Choroid plexus epithelial cell (primary cell): ENCODE results near the gene CTTNBP2NL.

ENCODE experiments used
- DNase-seq: peaks from one replicate; pipeline ENCODE4 v3.0.0-alpha.2; 2010; ENCODE audit warnings: low read depth
- H3K4me3 ChIP-seq: 2 replicates; pipeline ENCODE4 v1.5.1; 2011; ENCODE audit warnings: low read depth, mild to moderate bottlenecking, control low read depth, low read length, moderate library complexity
- CTCF ChIP-seq: conservative IDR thresholded peaks from 2 replicates; pipeline ENCODE4 v1.5.1; 2011; ENCODE audit warnings: low read depth, mild to moderate bottlenecking, control low read depth, inconsistent platforms, low read length, moderate library complexity

Gene CTTNBP2NL

DNA sequence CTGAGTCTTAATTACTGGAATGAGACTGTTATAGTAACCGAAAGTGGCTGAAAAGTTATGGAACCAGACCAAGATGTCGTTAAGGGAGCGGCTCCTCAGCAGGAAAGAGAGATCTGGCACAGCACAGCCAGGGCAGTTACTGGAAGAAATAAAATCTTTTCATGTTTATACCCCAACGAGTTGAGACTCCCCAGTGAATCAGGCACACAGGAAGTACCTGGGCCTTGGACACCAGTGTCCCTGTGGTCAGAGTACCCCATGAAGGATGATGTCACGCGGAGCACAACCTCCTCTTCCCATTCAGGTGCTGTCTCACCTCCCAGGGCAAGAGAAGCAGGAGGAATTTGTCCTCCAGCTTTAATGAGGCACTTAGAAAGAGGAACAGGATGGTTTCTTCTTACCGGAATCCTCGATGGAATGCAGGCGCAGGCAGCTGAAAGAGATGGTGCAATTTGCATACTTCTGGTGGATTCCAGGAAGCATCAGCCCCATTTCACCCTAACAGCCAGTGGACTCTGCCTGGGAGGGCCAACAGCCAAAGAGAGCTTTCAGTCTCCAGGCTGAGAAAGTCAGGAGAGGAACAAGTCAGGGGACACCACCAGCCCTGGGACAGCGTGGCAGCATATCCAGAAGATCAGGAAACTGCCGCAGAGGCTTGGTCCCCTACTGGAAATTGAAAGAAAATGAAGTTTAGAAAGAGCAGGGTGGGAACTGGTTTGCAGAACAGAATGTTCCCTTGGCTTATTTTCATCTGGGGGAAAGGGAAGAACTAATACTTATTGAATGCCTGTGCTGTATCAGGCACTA lies 35.9 kb upstream of the CTTNBP2NL start:
- TF ChIP-seq CTCF: no peak
- peak overlapping the region; percentile 6 for H3K4me3 ChIP-seq
- DNase-seq: peak; percentile 95

DNA sequence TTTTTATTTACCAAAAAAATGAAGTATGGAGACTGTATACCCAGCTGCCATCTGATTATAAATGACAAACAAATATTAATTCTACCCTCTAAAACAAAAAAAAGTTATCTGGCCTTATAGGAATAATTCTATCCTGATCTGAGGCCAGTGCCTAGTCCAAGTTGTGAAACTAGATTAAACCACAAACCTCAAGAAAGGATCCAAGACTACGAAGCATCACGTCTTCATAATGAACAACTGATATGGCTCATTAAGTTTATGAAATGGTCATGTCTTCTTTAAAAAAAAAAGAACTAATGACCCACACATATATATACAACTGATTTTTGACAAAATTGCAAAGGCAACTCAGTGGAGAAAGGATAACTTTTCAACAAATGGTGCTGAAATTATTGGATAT lies 32.4 kb upstream of the CTTNBP2NL start:
- no peak overlapping the region for H3K4me3 ChIP-seq
- no peak for TF ChIP-seq CTCF
- DNase-seq: no peak

DNA sequence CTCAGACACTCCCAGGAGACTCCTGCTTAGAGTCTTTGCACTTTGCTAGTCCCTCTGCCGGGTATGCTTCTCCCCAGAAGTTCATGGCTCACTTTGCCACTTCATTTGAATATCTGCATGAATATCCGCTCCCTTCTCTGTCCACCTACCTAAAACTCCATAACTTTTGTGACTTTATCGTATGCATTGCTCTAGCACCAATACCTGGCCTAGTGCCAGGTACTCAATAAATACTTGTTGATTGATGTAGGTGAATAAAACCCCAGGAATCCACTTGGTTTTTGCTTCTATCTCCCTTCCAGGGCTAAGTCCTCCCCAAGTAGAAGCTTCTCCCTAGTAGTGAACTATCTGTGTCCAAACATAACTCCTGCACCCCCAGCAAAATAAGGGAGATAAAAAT lies 27.8 kb upstream of the CTTNBP2NL start:
- TF ChIP-seq CTCF: no peak
- H3K4me3 ChIP-seq: no peak overlapping the region
- no peak for DNase-seq

DNA sequence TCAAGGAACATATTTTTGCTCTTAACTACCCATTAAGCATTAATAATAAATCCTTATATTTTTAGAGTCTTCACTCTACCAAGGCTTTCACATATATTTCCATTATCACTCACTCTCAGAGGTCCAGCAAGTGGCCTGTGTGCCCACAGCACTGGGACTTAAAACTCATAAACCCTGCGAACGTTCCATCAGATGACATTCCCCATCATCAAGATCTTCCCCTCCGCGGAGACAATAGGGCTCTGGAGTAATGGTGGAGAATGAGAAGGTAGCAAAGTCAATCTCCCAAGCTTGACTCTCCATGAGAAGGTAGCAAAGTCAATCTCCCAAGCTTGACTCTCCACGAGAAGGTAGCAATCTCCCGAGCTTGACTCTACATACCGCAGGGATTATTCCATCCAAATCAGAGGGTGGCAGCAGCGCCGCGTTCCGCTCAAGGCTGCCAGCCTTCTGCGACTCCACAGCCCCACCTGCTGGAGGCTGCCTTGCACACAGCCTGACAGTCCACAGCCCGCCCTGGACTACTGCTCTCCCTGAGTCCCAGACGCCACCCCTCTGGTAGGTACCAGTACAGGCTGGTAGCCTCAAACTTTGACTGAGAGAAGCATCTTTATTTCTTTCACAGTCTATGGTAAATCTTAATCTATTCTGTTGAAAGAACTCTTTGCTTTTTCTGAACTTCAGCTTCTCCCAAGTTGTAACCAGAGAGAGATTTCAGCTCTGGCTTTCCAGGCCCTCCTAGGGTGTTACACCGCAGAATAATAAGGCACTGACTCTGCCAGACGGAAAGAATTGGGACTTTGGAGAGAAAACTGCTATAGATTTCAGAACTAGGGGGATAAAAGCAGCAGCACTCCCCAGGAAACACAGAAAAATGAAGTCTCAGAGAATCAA lies 26.4 kb upstream of the CTTNBP2NL start:
- peak; percentile 99 for TF ChIP-seq CTCF
- peak; percentile 88 for DNase-seq
- H3K4me3 ChIP-seq: no peak overlapping the region

- TF ChIP-seq CTCF: no peak
- no peak overlapping the region for H3K4me3 ChIP-seq
- DNase-seq: no peak
These were observed 25.0 kb upstream of the CTTNBP2NL start for GRCh38 chr1:112370996-112371395.

- no peak for TF ChIP-seq CTCF
- no peak overlapping the region for H3K4me3 ChIP-seq
- peak; percentile 39 for DNase-seq
These were observed 24.2 kb upstream of the CTTNBP2NL start for GRCh38 chr1:112371775-112372174.
